Esophagus squamous epithelium (tissue), 5 donors: ENCODE measurements around the gene PKIG. TPM values are rescaled to one million over a fixed set of nuclear protein-coding genes. Genes with fewer than 3 reads are reported as not detected.

Experiments used
- DNase-seq: peaks from one replicate; lab custom pipeline; 2025; lab: John Stamatoyannopoulos, UW
- H3K27ac ChIP-seq, 4 donors: fragments of 200-600 bp; sonication (generic); one replicate each; pipeline ENCODE4 v1.5.1; 2016 to 2019; ENCODE audit warnings: mild to moderate bottlenecking in 1 of 4
- H3K27me3 ChIP-seq, 4 donors: fragments of 200-600 bp; sonication (generic); 1 replicate in 3 of 4; 2 replicates in 1 of 4; pipeline versions ENCODE4 v1.5.1 to v1.6.0; 2017 to 2021; ENCODE audit warnings: antibody characterized with exemption in 1 of 4
- H3K36me3 ChIP-seq, 3 donors: fragments of 200-600 bp; sonication (generic); one replicate each; pipeline ENCODE4 v1.5.1; 2016 to 2019
- H3K4me1 ChIP-seq, 3 donors: fragments of 200-600 bp; sonication (generic); one replicate each; pipeline ENCODE4 v1.5.1; 2017 to 2019
- H3K4me3 ChIP-seq, 4 donors: fragments of 200-600 bp; sonication (generic); 1 replicate in 3 of 4; 2 replicates in 1 of 4; pipeline ENCODE4 v1.5.1; 2016 to 2019; ENCODE audit warnings: mild to moderate bottlenecking in 2 of 4, moderate library complexity in 1 of 4
- H3K9me3 ChIP-seq, 3 donors: fragments of 200-600 bp; sonication (generic); one replicate each; pipeline ENCODE4 v1.5.1; 2016 to 2019
- CTCF ChIP-seq, 6 experiments: fragments of 450-650 bp in 4 of 6; fragments of 200-600 bp in 2 of 6; sonication (generic) in 2 of 6; IDR thresholded peaks; one replicate each; pipeline ENCODE4 v1.5.1; 2016 to 2019; ENCODE audit warnings: antibody characterized with exemption in 6 of 6, mild to moderate bottlenecking in 4 of 6, moderate library complexity in 4 of 6
- POLR2A ChIP-seq, 4 donors: fragments of 450-650 bp; IDR thresholded peaks; one replicate each; pipeline ENCODE4 v1.6.1; 2017; ENCODE audit warnings: antibody characterized with exemption in 4 of 4, mild to moderate bottlenecking in 4 of 4, moderate library complexity in 3 of 4
- WGBS, 2 donors: methylation state at CpG; one replicate each; pipeline ENCODE4 v1.1.5; 2018; 5-methylcytosine and 5-hydroxymethylcytosine counted together
- intact Hi-C: fragments of 100-400 bp; cut with DNase I; formaldehyde crosslinking; loops from one replicate; pipeline ENCODE4 v1.15.0; 2022
- total RNA-seq, 4 donors: library from RNA; depleted of rRNA; stranded (reverse); fragments of >200 nt; gene quantifications; one replicate each; pipeline ENCODE4 v1.1.0, GENCODE V29; 2016
- donor health status: DM: yes; HTN: yes; CAD: no.

PKIG gene
- total RNA-seq, 4 donors from 2014 or later = 11.0 to 80.1 (median 19.4) TPM

GRCh38 chr20:44597930-44598329, 15.6 kb downstream of the PKIG start:
- no peaks in the 10 kb centered on the region for H3K27me3 ChIP-seq
- 35 to 54% methylated on average over 4 of the region's 4 CpGs for WGBS, 2 donors
- H3K27ac ChIP-seq = peak overlapping the region; percentile 49 to 94 (median 88)
- peaks cover 8 to 91% (median 70%) of the 10 kb centered on the region in 3 donors for H3K4me1 ChIP-seq
- DNase-seq = no peak
- no peaks in the 10 kb centered on the region for H3K36me3 ChIP-seq
- TF ChIP-seq POLR2A (IDR thresholded peaks at IDR 0.05) (no peak), CTCF (IDR thresholded peaks at IDR 0.05) (no peak)
- no peaks in the 10 kb centered on the region for H3K9me3 ChIP-seq
- intact Hi-C loops = no loop called here
- peak overlapping the region in 1 of 4 donors; percentile 1 for H3K4me3 ChIP-seq

- Histone ChIP-seq H3K4me1 (peaks cover 8 to 97% (median 73%) of the 10 kb centered on the region in 3 donors), H3K27ac (peak overlapping the region; percentile 59 to 94 (median 88)), H3K36me3 (no peaks in the 10 kb centered on the region), H3K9me3 (no peaks in the 10 kb centered on the region), H3K27me3 (no peaks in the 10 kb centered on the region), H3K4me3 (peak overlapping the region in 1 of 4 donors; percentile 1)
- DNase-seq = no peak
- TF ChIP-seq POLR2A (IDR thresholded peaks at IDR 0.05) (no peak), CTCF (IDR thresholded peaks at IDR 0.05) (peak in 2 of 6 experiments; percentile 7 to 18)
- WGBS, 2 donors = 40 to 65% methylated on average over 4 of the region's 4 CpGs
- intact Hi-C loops = no loop called here
These were observed 16.3 kb downstream of the PKIG start for GRCh38 chr20:44598423-44599305.

- TF ChIP-seq CTCF (IDR thresholded peaks at IDR 0.05) = no peak
- no peak for TF ChIP-seq POLR2A (IDR thresholded peaks at IDR 0.05)
- no peak for DNase-seq
- Histone ChIP-seq H3K4me3 (no peak overlapping the region), H3K4me1 (peaks cover 8 to 89% (median 67%) of the 10 kb centered on the region in 3 donors), H3K27ac (peak overlapping the region; percentile 59 to 94 (median 88)), H3K36me3 (no peaks in the 10 kb centered on the region), H3K27me3 (no peaks in the 10 kb centered on the region), H3K9me3 (no peaks in the 10 kb centered on the region)
- WGBS, 2 donors = 83% methylated on average over 1 of the region's 1 CpG
- intact Hi-C loops = no loop called here
These were observed 17.3 kb downstream of the PKIG start for GRCh38 chr20:44599715-44600114.

GRCh38 chr20:44600301-44600700, 17.9 kb downstream of the PKIG start:
- no peaks in the 10 kb centered on the region for H3K27me3 ChIP-seq
- peak overlapping the region; percentile 65 to 94 (median 88) for H3K27ac ChIP-seq
- no peak for DNase-seq
- no peaks in the 10 kb centered on the region for H3K36me3 ChIP-seq
- peaks cover 8 to 84% (median 63%) of the 10 kb centered on the region in 3 donors for H3K4me1 ChIP-seq
- 64 to 78% methylated on average over 4 of the region's 4 CpGs for WGBS, 2 donors
- no peak for TF ChIP-seq POLR2A (IDR thresholded peaks at IDR 0.05)
- TF ChIP-seq CTCF (IDR thresholded peaks at IDR 0.05) = no peak
- intact Hi-C loops = no loop called here
- no peaks in the 10 kb centered on the region for H3K9me3 ChIP-seq
- no peak overlapping the region for H3K4me3 ChIP-seq

- Histone ChIP-seq H3K27ac (peak overlapping the region; percentile 65 to 94 (median 88)), H3K4me3 (peak overlapping the region in 1 of 4 donors; percentile 16), H3K4me1 (peaks cover 8 to 81% (median 61%) of the 10 kb centered on the region in 3 donors), H3K36me3 (no peaks in the 10 kb centered on the region), H3K27me3 (no peaks in the 10 kb centered on the region), H3K9me3 (no peaks in the 10 kb centered on the region)
- intact Hi-C loops = no loop called here
- no peak for TF ChIP-seq CTCF (IDR thresholded peaks at IDR 0.05)
- no peak for TF ChIP-seq POLR2A (IDR thresholded peaks at IDR 0.05)
- WGBS, 2 donors = 60 to 65% methylated on average over 11 of the region's 11 CpGs
- DNase-seq = no peak
These were observed 18.4 kb downstream of the PKIG start for GRCh38 chr20:44600758-44601201.
